Measurements from ENCODE around the gene STN1. TPM values are rescaled to one million over a fixed set of nuclear protein-coding genes. Genes with fewer than 3 reads are reported as not detected.

Gene STN1
- total RNA-seq, 3 donors from 2014 or later: 23.8 to 31.2 (median 25.2) TPM

GRCh38 chr10:103930881-103931280 is 12.9 kb upstream of the STN1 start:
- Histone ChIP-seq H3K9me3 (no peaks in the 10 kb centered on the region), H3K4me3 (no peak overlapping the region), H3K27ac (no peak overlapping the region), H3K4me1 (no peaks in the 10 kb centered on the region), H3K27me3 (no peaks in the 10 kb centered on the region), H3K36me3 (no peaks in the 10 kb centered on the region)
- no peak for TF ChIP-seq POLR2AphosphoS5 (IDR thresholded peaks at IDR 0.05)
- TF ChIP-seq POLR2A (IDR thresholded peaks at IDR 0.05): no peak
- no peak for TF ChIP-seq CTCF (IDR thresholded peaks at IDR 0.05)
- DNase-seq (ENCODE audit: low spot score in 2 of 2): no peak
- intact Hi-C loops (cut with DNase I; ENCODE audit: low total_unique reads): no loop called here

DNA sequence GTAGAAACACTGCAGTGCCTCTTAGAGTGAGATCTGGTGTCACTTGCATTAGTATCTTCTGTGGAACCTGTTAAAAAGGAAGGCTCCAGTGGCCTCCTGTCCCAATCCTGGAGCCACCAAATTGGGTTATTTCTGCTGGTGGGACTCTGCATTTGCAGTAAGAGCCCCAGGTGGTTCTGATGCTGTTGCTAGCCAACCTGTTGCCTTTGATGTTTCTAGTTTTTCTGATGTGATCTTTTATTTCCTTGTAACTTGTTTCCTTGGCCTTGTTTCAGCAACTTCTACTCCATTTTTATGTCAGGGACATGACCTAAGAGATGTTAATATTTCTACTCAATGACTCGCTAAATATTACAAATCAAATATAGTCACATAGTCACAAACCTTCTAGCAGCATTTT is 12.5 kb upstream of the STN1 start:
- Histone ChIP-seq H3K27me3 (no peaks in the 10 kb centered on the region), H3K9me3 (no peaks in the 10 kb centered on the region), H3K4me1 (no peaks in the 10 kb centered on the region), H3K4me3 (no peak overlapping the region), H3K36me3 (no peaks in the 10 kb centered on the region), H3K27ac (no peak overlapping the region)
- intact Hi-C loops (cut with DNase I; ENCODE audit: low total_unique reads): no loop called here
- TF ChIP-seq POLR2AphosphoS5 (IDR thresholded peaks at IDR 0.05) (no peak), CTCF (IDR thresholded peaks at IDR 0.05) (no peak), POLR2A (IDR thresholded peaks at IDR 0.05) (no peak)
- no peak for DNase-seq (ENCODE audit: low spot score in 2 of 2)

DNA sequence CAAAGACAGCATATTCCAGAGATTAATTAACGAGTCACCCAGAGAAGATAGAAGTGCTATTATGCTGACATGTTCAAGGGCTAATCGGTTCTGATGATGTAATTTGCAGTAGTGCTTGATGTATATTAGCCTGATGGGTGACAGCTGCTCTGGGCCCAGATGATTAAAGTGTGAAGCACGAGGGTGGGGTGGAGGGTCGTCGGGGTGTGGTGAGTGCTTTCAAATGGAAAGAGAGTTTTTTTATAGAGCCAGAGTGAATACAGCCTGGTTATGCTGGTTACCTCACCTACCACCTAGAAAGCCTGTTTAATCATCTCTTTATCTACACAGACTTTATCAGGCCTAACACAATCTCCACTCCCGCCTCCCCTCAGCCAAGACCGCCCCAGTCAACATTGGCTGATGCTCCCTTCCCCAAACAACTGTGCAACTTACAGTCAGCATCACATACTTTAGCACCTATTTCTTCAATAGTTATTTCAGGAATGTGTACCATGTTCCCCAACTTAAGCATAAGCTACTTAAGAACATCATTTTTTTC is 11.5 kb upstream of the STN1 start:
- no peaks in the 10 kb centered on the region for H3K4me1 ChIP-seq
- intact Hi-C loops (cut with DNase I; ENCODE audit: low total_unique reads): no loop called here
- no peak overlapping the region for H3K4me3 ChIP-seq
- no peak overlapping the region for H3K27ac ChIP-seq
- no peaks in the 10 kb centered on the region for H3K36me3 ChIP-seq
- DNase-seq (ENCODE audit: low spot score in 2 of 2): no peak
- TF ChIP-seq CTCF (IDR thresholded peaks at IDR 0.05) (no peak), POLR2A (IDR thresholded peaks at IDR 0.05) (no peak), POLR2AphosphoS5 (IDR thresholded peaks at IDR 0.05) (no peak)
- no peaks in the 10 kb centered on the region for H3K27me3 ChIP-seq
- no peaks in the 10 kb centered on the region for H3K9me3 ChIP-seq

GRCh38 chr10:103928784-103929183 is 10.8 kb upstream of the STN1 start:
- H3K27ac ChIP-seq: no peak overlapping the region
- intact Hi-C loops (cut with DNase I; ENCODE audit: low total_unique reads): no loop called here
- H3K27me3 ChIP-seq: no peaks in the 10 kb centered on the region
- no peak overlapping the region for H3K4me3 ChIP-seq
- no peaks in the 10 kb centered on the region for H3K36me3 ChIP-seq
- H3K9me3 ChIP-seq: no peaks in the 10 kb centered on the region
- no peak for DNase-seq (ENCODE audit: low spot score in 2 of 2)
- no peaks in the 10 kb centered on the region for H3K4me1 ChIP-seq
- TF ChIP-seq POLR2A (IDR thresholded peaks at IDR 0.05) (no peak), CTCF (IDR thresholded peaks at IDR 0.05) (no peak), POLR2AphosphoS5 (IDR thresholded peaks at IDR 0.05) (no peak)

GRCh38 chr10:103926722-103927319 is 8.8 kb upstream of the STN1 start:
- no peaks in the 10 kb centered on the region for H3K27me3 ChIP-seq
- no peak overlapping the region for H3K27ac ChIP-seq
- no peak overlapping the region for H3K4me3 ChIP-seq
- intact Hi-C loops (cut with DNase I; ENCODE audit: low total_unique reads): no loop called here
- no peaks in the 10 kb centered on the region for H3K4me1 ChIP-seq
- no peaks in the 10 kb centered on the region for H3K36me3 ChIP-seq
- DNase-seq (ENCODE audit: low spot score in 2 of 2): no peak
- no peaks in the 10 kb centered on the region for H3K9me3 ChIP-seq
- TF ChIP-seq CTCF (IDR thresholded peaks at IDR 0.05) (no peak), POLR2A (IDR thresholded peaks at IDR 0.05) (no peak), POLR2AphosphoS5 (IDR thresholded peaks at IDR 0.05) (no peak)
